NCI-H2171 treated with DMSO at 0.1 percent for 48 hours (cell line): ENCODE results near the gene SEC24D.
A peak's percentile ranks its signal among the peaks of the same experiment; 100 is the strongest.

Experiments
- DNase-seq: peaks from one replicate; lab custom pipeline; 2025; lab: John Stamatoyannopoulos, UW

The SEC24D gene

GRCh38 chr4:118845552-118846050 is 9.7 kb upstream of the SEC24D start:
- DNase-seq: peak; percentile 85

- no peak for DNase-seq
Measured at GRCh38 chr4:118843237-118843636, 7.3 kb upstream of the SEC24D start.

GRCh38 chr4:118842055-118842454 is 6.1 kb upstream of the SEC24D start:
- no peak for DNase-seq

- no peak for DNase-seq
Measured at GRCh38 chr4:118839221-118839927, 3.4 kb upstream of the SEC24D start.

- no peak for DNase-seq
Measured at GRCh38 chr4:118837121-118837507, 1.2 kb upstream of the SEC24D start.

- DNase-seq: peak; percentile 56
Measured at GRCh38 chr4:118836301-118837120, 585 bp upstream of the SEC24D start.

GRCh38 chr4:118834960-118835569 is 861 bp downstream of the SEC24D start:
- no peak for DNase-seq

GRCh38 chr4:118834070-118834469 is 1.9 kb downstream of the SEC24D start:
- DNase-seq: no peak

GRCh38 chr4:118833192-118833820 is 2.6 kb downstream of the SEC24D start:
- no peak for DNase-seq

GRCh38 chr4:118829107-118829506 is 6.8 kb downstream of the SEC24D start:
- DNase-seq: no peak

GRCh38 chr4:118826723-118827444 is 9.0 kb downstream of the SEC24D start:
- no peak for DNase-seq

GRCh38 chr4:118825799-118826198 is 10.1 kb downstream of the SEC24D start:
- no peak for DNase-seq

GRCh38 chr4:118824141-118824540 is 11.8 kb downstream of the SEC24D start:
- DNase-seq: no peak

- DNase-seq: peak; percentile 70
Measured at GRCh38 chr4:118823471-118823870, 12.5 kb downstream of the SEC24D start.

GRCh38 chr4:118821590-118822293 is 14.2 kb downstream of the SEC24D start:
- no peak for DNase-seq

- peak; percentile 74 for DNase-seq
Measured at GRCh38 chr4:118817178-118817930, 18.6 kb downstream of the SEC24D start.

GRCh38 chr4:118816538-118817177 is 19.3 kb downstream of the SEC24D start:
- no peak for DNase-seq

- peak; percentile 70 for DNase-seq
Measured at GRCh38 chr4:118814891-118815290, 21.0 kb downstream of the SEC24D start.

- DNase-seq: no peak
Measured at GRCh38 chr4:118814058-118814457, 21.9 kb downstream of the SEC24D start.

GRCh38 chr4:118813561-118813960 is 22.4 kb downstream of the SEC24D start:
- no peak for DNase-seq
